RKO (cell line): ENCODE data around the gene TXNDC9.
"Not testable (repeated sequence)": the region's sequence is repeated elsewhere in the genome, so short reads cannot be mapped to it uniquely, and the experiment has no call there.

Experiments
- DNase-seq: peaks from one replicate; pipeline ENCODE4 v3.0.0-alpha.2; 2016; ENCODE audit warnings: low spot score

The TXNDC9 gene

GRCh38 chr2:99325384-99325783 lies 10.7 kb downstream of the TXNDC9 start:
- DNase-seq: no peak

DNA sequence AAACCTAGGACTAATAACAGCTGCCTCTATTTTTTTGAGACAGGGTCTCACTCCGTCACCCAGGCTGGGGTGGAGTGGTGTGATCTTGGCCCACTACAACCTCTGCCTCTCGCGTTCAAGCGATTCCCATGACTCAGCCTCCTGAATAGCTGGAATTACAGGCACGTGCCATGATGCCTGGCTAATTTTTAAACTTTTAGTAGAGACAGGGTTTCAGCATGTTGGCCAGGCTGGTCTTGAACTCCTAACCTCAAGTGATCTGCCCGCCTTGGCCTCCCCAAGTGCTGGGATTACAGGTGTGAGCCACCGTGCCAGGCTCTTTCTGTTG lies 18.3 kb downstream of the TXNDC9 start:
- DNase-seq: not testable (repeated sequence)

GRCh38 chr2:99317161-99317872 lies 18.8 kb downstream of the TXNDC9 start:
- DNase-seq: no peak

- DNase-seq: not testable (repeated sequence)
These were observed 35.0 kb downstream of the TXNDC9 start, which contains the start of gene LYG1 for GRCh38 chr2:99301097-99301496. Gene LYG1, minus strand, starts transcription at chr2:99301197. Its CDS starts 5,527 bp downstream, at chr2:99295670.

GRCh38 chr2:99299580-99299979 lies 36.6 kb downstream of the TXNDC9 start:
- DNase-seq: no peak

- DNase-seq: no peak
These were observed 38.1 kb downstream of the TXNDC9 start for GRCh38 chr2:99297994-99298393.

DNA sequence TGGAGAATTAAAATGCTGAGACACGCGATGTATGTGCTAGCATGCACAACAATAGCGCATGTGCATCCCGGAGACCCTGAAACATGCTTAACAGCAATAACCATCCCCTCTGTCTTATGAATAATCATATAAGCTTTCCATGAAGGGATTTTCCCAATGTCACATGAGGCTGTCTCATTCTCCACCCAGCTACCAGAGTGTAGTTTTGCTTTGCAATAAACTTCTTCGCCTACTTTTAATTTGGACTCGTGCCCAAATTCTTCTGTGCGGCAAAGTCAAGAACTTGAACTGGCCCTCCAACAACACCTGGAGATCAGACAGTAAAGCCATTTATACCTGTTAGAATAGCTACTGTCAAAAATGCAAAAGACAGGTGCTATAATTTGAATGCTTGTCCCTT lies 50.6 kb downstream of the TXNDC9 start:
- no peak for DNase-seq

DNA sequence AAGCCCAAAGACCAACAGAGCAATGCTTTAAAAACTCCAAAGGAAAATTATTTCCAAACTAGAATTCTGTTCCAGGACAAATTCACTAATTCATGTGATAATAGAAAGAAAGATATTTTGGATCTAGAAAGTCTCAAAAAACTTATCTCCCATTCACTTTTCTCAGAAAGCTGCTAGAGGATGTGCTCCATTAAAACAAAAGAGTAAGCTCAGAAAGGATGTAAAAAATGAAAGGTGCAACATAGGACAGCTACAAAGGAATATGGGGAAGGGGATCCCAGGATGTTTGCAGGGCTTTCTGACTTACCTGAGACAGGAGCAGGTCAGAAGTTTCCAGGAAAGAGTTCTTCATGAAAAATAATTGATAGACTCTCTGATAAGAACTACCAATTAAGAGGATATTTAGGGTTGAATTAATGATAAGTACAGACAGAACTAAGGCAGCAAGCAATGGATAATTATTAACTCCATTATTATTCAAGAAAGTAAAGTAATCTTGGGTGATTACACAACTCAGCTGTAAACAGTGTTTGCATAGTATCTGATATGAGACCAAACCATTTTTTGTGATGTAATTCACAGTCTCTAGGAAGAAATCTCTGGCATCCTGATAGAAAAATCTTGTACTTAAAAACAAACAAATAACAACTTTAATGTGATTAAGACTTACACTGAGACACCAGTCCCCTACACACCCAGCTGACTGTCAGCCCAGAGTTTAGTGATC lies 56.0 kb downstream of the TXNDC9 start:
- no peak for DNase-seq

DNA sequence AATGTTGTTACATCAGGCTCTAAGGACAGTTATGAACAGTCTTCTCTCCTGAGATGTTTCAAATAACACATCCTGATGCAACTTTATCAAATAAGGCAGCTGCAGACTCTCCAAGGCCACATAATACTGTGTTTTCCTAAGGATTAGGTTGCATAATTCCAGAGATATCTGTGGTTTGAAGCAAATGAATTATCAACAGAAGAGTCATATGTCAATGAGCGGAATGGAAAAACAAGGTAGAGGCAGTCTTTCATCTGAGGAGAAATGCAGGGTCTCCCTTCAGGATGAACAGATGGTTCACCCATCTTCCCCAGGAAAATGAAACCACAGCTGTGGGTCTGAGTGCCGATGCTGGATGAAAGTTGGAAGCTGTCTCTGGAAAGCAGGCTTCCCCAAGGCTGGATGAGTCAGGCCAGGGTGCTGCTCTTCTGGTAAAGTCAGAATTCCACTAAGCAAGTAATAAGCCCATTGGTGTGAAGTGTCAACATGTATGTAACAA lies 57.3 kb downstream of the TXNDC9 start:
- DNase-seq: no peak

- DNase-seq: not testable (repeated sequence)
These were observed 57.9 kb downstream of the TXNDC9 start for GRCh38 chr2:99278195-99278765.

GRCh38 chr2:99275882-99276281 lies 60.3 kb downstream of the TXNDC9 start:
- no peak for DNase-seq
